Measurements from ENCODE around the gene PRR13.

- TF ChIP-seq TAF1 (IDR thresholded peaks at IDR 0.05; ENCODE audit: low read depth, low read length), result no peak
- no peak for TF ChIP-seq POLR2AphosphoS5 (IDR thresholded peaks at IDR 0.05; ENCODE audit: low read depth, low read length)
- TF ChIP-seq SPI1 (IDR thresholded peaks at IDR 0.05; ENCODE audit: low read depth, low read length), result no peak
Measured at GRCh38 chr12:53427905-53428594, 13.5 kb upstream of the PRR13 start.

Measured in GM12891 (cell line).